CD4-positive, alpha-beta T cell treated with Interferon alpha-2 for 1 hour (primary cell): ENCODE data around the gene RAX.

Source experiments
- DNase-seq, 2 donors: peaks; one replicate each; pipeline ENCODE4 v3.0.0-alpha.2; 2020 to 2022

The RAX gene

GRCh38 chr18:59239642-59240041, 33.6 kb downstream of the RAX start:
- no peak for DNase-seq

GRCh38 chr18:59238385-59238784, 34.9 kb downstream of the RAX start:
- no peak for DNase-seq

GRCh38 chr18:59233017-59233410, 40.2 kb downstream of the RAX start:
- DNase-seq, result no peak

- DNase-seq, result no peak
Measured at GRCh38 chr18:59232309-59233016, 40.8 kb downstream of the RAX start.

- no peak for DNase-seq
Measured at GRCh38 chr18:59231877-59232276, 41.4 kb downstream of the RAX start.

DNA sequence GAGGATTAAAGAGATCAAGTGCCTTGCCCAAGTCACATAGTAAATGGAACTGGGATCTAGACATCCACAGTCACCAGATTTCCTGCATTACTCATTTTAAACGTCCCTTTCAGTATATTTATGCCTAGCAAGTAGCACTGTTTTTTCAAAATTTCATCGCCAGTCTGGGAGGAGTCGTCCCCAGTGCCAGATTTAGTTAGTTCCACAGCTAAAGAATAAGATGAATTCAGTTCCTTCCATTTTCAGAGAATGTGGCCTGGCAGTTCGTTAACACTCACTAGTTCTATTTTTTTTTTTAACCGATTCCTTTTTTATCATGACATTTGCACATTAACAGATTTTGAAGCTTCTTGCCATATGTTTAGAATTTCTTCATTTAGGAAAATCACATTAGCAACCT, 42.1 kb downstream of the RAX start:
- DNase-seq, result no peak

DNA sequence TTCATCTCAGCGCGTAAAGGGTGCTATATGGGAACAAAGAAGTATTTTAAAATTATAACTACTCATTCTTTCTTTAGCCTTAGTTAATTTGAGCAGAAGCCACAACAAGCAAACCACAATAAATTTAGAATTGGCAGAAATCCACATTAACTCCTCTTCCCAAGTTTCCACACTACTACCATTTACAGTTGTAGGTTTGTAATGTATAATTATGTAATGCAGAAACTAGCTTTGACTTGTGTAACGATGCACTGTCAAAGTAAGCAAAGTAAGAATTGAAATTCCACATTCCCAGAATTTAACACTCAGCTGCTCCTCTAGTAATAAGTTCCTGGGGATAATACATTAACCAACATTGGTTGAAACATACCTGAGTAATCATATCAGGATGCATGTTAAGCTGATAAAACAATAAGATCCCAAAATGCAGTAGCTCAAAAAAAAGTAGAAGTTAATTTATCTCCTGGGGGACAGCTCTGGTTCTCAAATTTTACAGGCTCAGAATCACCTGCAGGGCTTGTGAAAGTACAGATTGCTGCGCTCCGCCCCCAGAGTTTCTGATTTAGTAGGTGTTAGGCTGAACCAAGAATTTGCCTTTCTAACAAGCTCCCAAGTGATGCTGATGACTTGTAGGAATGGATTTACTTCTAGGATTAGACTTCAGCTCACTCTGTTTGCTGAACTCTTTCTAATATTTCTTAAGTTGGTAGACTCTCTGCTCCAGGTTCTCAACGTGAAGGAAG, 43.4 kb downstream of the RAX start:
- no peak for DNase-seq

- no peak for DNase-seq
Measured at GRCh38 chr18:59229191-59229590, 44.1 kb downstream of the RAX start.

DNA sequence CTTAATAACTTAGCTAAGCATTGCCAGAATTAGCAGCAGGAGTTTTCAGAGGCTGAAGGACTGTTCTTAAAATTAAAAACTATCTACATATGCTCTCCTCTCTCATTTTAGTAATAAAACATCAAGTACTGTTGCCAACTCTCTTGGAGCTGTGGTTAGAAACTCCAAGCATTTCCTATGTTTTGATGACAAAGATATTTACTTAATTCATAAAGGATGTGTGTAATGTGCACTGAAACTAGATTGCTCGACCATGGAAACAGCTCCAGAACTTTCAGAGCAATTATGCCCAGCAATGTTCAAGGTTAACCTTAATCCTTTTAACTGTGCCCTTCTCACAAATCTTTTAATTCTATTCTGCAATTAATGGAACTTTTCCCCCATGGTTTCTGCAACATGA, 44.9 kb downstream of the RAX start:
- DNase-seq, result no peak

GRCh38 chr18:59222341-59222740, 50.9 kb downstream of the RAX start:
- no peak for DNase-seq

- no peak for DNase-seq
Measured at GRCh38 chr18:59220784-59221765, 52.2 kb downstream of the RAX start.

DNA sequence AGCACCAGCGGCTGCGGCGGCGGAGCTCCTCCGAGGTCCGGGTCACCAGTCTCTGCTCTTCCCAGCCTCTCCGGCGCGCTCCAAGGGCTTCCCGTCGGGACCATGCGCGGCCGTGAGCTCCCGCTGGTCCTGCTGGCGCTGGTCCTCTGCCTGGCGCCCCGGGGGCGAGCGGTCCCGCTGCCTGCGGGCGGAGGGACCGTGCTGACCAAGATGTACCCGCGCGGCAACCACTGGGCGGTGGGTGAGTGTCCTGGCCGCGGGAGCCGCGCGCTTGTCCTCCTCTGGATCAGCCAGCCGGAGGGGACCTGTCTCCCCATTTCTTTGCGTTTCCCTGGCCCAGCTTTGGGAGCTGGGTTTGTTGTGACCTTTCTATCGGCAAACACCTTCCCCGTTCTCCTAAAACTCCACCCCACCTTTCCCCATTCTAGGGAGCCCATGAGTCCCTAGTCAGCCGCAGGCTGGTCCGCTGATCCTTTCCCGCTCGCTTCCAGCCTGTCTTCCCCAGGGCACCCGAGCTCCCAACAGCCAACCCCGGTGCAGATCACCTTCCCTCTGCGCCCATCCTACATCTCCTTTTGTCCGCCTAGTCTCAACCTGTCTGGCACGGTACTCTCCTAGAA, 53.0 kb downstream of the RAX start:
- DNase-seq, result no peak

- no peak for DNase-seq
Measured at GRCh38 chr18:59219672-59220163, 53.5 kb downstream of the RAX start, which contains the start of gene GRP. Gene GRP, plus strand, starts transcription at chr18:59220158. Its CDS starts 108 bp downstream, at chr18:59220266.

GRCh38 chr18:59218018-59218417, 55.2 kb downstream of the RAX start:
- DNase-seq, result no peak
